ENCODE data around the gene SP1.

The SP1 gene

GRCh38 chr12:53453953-53454640 lies 74.1 kb downstream of the SP1 start:
- DNase-seq = no peak

DNA sequence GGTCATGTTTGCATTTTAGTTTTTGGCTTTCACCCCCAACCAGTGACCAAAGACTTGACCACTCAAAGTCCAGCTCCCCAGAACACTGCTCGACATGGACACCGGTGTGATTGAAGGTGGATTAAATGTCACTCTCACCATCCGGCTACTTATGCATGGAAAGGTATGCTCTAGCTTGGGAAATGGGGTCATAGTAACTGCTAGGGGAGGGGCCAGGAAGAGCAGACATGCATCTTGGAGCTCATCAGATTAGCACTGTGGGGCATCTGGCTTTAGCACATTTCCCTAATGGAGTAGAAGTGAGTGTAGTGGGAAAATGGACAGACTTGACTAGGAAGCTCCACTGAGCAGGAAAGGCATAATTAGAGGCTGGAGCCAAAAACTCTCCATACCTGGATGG lies 74.7 kb downstream of the SP1 start:
- DNase-seq = no peak

- no peak for DNase-seq
Measured at GRCh38 chr12:53456654-53457366, 76.8 kb downstream of the SP1 start.

DNA sequence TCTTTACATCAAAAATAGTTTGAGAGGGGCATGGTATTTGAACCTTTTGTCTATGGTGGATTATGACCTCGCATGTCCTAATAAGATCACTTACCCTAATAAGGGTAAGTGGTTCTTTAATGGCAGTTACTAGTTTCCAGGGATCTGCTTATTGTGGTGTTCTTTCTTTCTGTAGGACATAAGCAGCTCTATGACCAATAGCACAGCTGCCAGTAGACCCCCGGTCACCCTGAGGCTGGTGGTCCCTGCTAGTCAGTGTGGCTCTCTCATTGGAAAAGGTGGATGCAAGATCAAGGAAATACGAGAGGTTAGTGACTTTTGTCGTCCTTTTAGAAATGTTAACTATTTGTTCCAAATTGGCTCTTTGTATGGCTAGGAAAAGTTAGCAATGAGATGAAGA lies 79.1 kb downstream of the SP1 start:
- no peak for DNase-seq

GRCh38 chr12:53461059-53461458 lies 81.1 kb downstream of the SP1 start:
- DNase-seq = no peak

DNA sequence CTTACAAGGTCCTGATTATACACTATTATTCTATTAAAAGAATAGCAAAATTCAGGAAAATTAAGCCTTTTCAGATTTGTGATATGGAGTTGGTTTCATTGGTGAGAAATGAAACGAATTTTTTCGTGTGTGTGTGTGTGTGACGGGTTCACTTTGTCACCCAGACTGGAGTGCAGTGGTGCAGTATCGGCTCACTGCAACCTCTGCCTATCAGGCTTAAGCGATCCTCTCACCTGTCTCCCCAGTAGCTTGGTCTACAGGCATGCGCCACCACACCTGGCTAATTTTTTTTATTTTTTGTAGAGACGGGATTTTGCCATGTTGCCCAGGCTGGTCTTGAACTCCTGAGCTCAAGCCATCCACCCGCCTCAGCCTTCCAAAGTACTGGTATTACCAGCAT lies 81.6 kb downstream of the SP1 start:
- DNase-seq = no peak

GRCh38 chr12:53462935-53463334 lies 83.0 kb downstream of the SP1 start:
- DNase-seq = no peak

- DNase-seq = no peak
Measured at GRCh38 chr12:53463802-53464560, 84.0 kb downstream of the SP1 start.

DNA sequence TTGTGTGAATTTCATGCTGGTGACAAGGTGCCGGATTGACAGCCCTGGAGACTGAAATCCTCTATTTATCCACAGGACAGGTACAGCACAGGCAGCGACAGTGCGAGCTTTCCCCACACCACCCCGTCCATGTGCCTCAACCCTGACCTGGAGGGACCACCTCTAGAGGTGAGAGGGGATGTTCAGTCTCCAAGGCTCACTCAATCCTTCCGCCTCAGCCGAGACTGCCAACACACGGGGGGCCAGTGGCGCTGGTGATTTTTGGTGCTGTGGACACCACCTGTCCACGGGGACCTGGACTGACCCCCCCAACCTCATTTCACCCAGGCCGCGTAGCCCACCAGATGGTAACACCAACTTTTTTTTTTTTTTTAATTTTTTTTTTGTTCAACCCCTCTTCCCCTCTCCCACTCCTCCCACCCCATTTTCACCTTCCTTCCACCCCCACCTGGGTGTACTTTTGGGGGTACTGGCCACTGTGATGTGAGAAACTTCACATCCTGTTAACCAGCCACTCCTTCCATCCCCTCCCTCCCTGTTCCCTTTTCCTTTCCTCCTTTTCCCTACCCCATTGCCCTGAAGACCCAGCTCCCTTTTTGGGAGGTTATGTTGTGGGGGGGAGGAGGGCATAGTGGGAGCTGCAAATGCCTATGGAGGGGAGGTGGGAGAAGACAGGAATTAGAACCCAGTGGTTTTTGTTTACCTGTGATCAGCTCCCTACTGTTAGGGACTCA lies 84.9 kb downstream of the SP1 start:
- no peak for DNase-seq

DNA sequence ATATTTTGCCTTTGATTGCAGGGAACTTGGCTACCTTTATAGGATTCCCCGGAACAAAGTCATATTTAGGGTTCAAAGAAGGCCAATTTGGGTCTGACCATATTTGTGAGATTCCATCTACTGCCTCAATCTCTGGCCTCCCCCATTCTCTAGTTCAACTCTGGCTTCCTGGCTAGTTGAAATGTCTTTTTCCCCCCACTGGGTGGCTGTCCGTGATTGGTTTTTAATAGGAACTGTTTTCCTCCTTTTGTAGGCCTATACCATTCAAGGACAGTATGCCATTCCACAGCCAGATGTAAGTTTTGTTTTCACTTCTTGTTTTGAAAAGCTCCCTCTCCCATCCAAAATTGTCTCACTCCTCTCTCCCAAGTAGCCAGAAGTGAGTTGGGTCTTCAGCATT lies 85.7 kb downstream of the SP1 start:
- DNase-seq = no peak
